Fibroblast of lung (primary cell): ENCODE results near the gene SLC38A3.

Source experiments
- EZH2 ChIP-seq: IDR thresholded peaks from 2 replicates; pipeline ENCODE4 v1.5.1; 2012; ENCODE audit warnings: low read length, control low read depth, mild to moderate bottlenecking; ENCODE audit errors: missing control alignments
- TF ChIP-seq, protein P1 (sequence below), 2 donors: IDR thresholded peaks in 1 of 2; conservative IDR thresholded peaks in 1 of 2; 1 replicate in 1 of 2; 2 replicates in 1 of 2; pipeline ENCODE4 v1.5.1; 2011 to 2012; ENCODE audit warnings: low read length in 2 of 2, control low read depth in 1 of 2, inconsistent platforms in 1 of 2, low read depth in 1 of 2, mild to moderate bottlenecking in 1 of 2

DNA sequence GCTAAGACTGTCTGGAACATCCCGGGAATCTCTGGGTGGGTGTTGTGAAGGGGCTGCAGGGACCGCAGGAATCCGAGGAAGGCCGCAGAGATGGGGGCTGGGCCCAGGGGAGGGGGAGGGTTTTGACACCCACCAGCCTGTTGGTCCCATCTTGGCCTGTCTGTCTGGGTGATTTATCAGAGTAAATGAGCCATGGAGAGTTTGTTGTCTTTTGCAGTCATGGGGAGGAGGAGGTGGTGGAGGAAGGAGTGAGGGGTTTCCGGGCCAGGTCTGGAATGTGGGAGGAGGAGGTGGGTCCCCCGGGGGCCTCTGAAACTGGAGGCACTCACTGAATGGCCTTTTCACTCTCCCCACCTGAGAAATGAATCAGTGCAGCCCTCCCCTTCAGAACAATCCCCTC is 38.5 kb upstream of the SLC38A3 start:
- TF ChIP-seq, protein P1, sequence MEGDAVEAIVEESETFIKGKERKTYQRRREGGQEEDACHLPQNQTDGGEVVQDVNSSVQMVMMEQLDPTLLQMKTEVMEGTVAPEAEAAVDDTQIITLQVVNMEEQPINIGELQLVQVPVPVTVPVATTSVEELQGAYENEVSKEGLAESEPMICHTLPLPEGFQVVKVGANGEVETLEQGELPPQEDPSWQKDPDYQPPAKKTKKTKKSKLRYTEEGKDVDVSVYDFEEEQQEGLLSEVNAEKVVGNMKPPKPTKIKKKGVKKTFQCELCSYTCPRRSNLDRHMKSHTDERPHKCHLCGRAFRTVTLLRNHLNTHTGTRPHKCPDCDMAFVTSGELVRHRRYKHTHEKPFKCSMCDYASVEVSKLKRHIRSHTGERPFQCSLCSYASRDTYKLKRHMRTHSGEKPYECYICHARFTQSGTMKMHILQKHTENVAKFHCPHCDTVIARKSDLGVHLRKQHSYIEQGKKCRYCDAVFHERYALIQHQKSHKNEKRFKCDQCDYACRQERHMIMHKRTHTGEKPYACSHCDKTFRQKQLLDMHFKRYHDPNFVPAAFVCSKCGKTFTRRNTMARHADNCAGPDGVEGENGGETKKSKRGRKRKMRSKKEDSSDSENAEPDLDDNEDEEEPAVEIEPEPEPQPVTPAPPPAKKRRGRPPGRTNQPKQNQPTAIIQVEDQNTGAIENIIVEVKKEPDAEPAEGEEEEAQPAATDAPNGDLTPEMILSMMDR (conservative IDR thresholded peaks at IDR 0.05 in 1 of 2, IDR thresholded peaks at IDR 0.05 in 1 of 2; ENCODE audit: low read depth in 1 of 2, low read length in 2 of 2), result no peak
- TF ChIP-seq EZH2, result no peak
